Keratinocyte (primary cell): Measurements from ENCODE around the gene KRTAP9-9. TPM values are rescaled to one million over a fixed set of nuclear protein-coding genes. Genes with fewer than 3 reads are reported as not detected.

Source experiments
- DNase-seq: peaks from one replicate; pipeline ENCODE4 v3.0.0-alpha.2; 2011; ENCODE audit warnings: low read depth, missing footprints, low spot score
- FAIRE-seq: peaks from 2 replicates; lab custom pipeline; 2011; peaks lifted over from hg19 to GRCh38; lab: Jason Lieb, UNC
- H2AFZ ChIP-seq: 2 replicates; pipeline ENCODE4 v1.6.0; 2012; ENCODE audit warnings: low read length, control low read depth, inconsistent platforms; ENCODE audit not compliant: control insufficient read depth
- H3K27ac ChIP-seq: 2 replicates; pipeline ENCODE4 v1.5.1; 2011; ENCODE audit warnings: low read length; ENCODE audit not compliant: control insufficient read depth, insufficient read depth
- H3K27me3 ChIP-seq: 3 replicates; pipeline ENCODE4 v1.6.0; 2011; ENCODE audit warnings: low read length; ENCODE audit not compliant: control insufficient read depth, insufficient read depth; ENCODE audit errors: extremely low read depth
- H3K36me3 ChIP-seq, 2 experiments: 2 replicates in 1 of 2; 3 replicates in 1 of 2; pipeline ENCODE4 v1.5.1; 2011; ENCODE audit warnings: low read length in 2 of 2, mild to moderate bottlenecking in 1 of 2; ENCODE audit not compliant: control insufficient read depth in 2 of 2, insufficient read depth in 2 of 2; ENCODE audit errors: extremely low read depth in 1 of 2
- H3K4me1 ChIP-seq: 3 replicates; pipeline ENCODE4 v1.5.1; 2011; ENCODE audit warnings: low read length; ENCODE audit not compliant: control insufficient read depth, insufficient read depth; ENCODE audit errors: extremely low read depth
- H3K4me2 ChIP-seq: 3 replicates; pipeline ENCODE4 v1.6.0; 2011; ENCODE audit warnings: low read depth, low read length; ENCODE audit not compliant: control insufficient read depth, insufficient read depth; ENCODE audit errors: extremely low read depth
- H3K4me3 ChIP-seq, 3 experiments: fragments of 200-600 bp in 1 of 3; sonication (generic) in 1 of 3; 2 replicates in 2 of 3; 3 replicates in 1 of 3; pipeline ENCODE4 v1.5.1; 2011 to 2016; ENCODE audit warnings: low read length in 3 of 3, mild to moderate bottlenecking in 3 of 3, control low read depth in 2 of 3, inconsistent platforms in 1 of 3, low read depth in 1 of 3, mixed read lengths in 1 of 3, mixed run types in 1 of 3, moderate library complexity in 1 of 3; ENCODE audit not compliant: control insufficient read depth in 2 of 3, insufficient read depth in 2 of 3; ENCODE audit errors: extremely low read depth in 1 of 3
- H3K79me2 ChIP-seq: 2 replicates; pipeline ENCODE4 v1.6.0; 2012; ENCODE audit warnings: low read length; ENCODE audit not compliant: control insufficient read depth, insufficient read depth
- H3K9ac ChIP-seq: 3 replicates; pipeline ENCODE4 v1.6.0; 2011; ENCODE audit warnings: low read length; ENCODE audit not compliant: control insufficient read depth, insufficient read depth; ENCODE audit errors: extremely low read depth
- H3K9me1 ChIP-seq: 3 replicates; pipeline ENCODE4 v1.6.0; 2011; ENCODE audit warnings: low read length; ENCODE audit not compliant: control insufficient read depth, insufficient read depth; ENCODE audit errors: extremely low read depth
- H3K9me3 ChIP-seq: 2 replicates; pipeline ENCODE4 v1.5.1; 2012; ENCODE audit warnings: low read depth, low read length; ENCODE audit not compliant: control insufficient read depth
- H4K20me1 ChIP-seq: 3 replicates; pipeline ENCODE4 v1.6.0; 2011; ENCODE audit warnings: low read length; ENCODE audit not compliant: control insufficient read depth, insufficient read depth; ENCODE audit errors: extremely low read depth
- EZH2 ChIP-seq: IDR thresholded peaks from one replicate; pipeline ENCODE4 v1.6.1; 2012; ENCODE audit warnings: inconsistent platforms, mild to moderate bottlenecking, low read length, moderate library complexity
- dilution Hi-C: fragments of 300-500 bp; cut with MboI; formaldehyde crosslinking; loops from one replicate; pipeline ENCODE4 v1.7.0; 2020; ENCODE audit warnings: low sequenced_read_pairs; ENCODE audit not compliant: extremely low pct_ligation_motif_present
- polyA plus RNA-seq, 5 experiments: library from polyadenylated mRNA; depleted of rRNA in 3 of 5; stranded (reverse) in 3 of 5; stranded (forward) in 1 of 5; unstranded in 1 of 5; fragments of >200 nt; gene quantifications; 1 replicate in 1 of 5; 2 replicates in 3 of 5; 3 replicates in 1 of 5; pipeline versions ENCODE4 v1.2.1 to v1.2.3, GENCODE V29; 2011 to 2012; ENCODE audit warnings: missing spikeins in 2 of 5, low read depth in 1 of 5, low replicate concordance in 1 of 5
- TF ChIP-seq, protein P1 (sequence below), 3 experiments: IDR thresholded peaks in 1 of 3; conservative IDR thresholded peaks in 1 of 3; optimal IDR thresholded peaks in 1 of 3; 2 replicates in 2 of 3; 3 replicates in 1 of 3; pipeline versions ENCODE3 to v1.5.1; 2011; ENCODE audit warnings: low read length in 3 of 3, mild to moderate bottlenecking in 3 of 3, moderate library complexity in 2 of 3, control low read depth in 1 of 3, inconsistent platforms in 1 of 3; ENCODE audit not compliant: insufficient read depth in 2 of 3; ENCODE audit errors: extremely low read depth in 1 of 3

The KRTAP9-9 gene
- polyA plus RNA-seq, 1 donor (not counting 4 experiments of a cell fraction or from before 2014, with no cell fraction given) = not detected

DNA sequence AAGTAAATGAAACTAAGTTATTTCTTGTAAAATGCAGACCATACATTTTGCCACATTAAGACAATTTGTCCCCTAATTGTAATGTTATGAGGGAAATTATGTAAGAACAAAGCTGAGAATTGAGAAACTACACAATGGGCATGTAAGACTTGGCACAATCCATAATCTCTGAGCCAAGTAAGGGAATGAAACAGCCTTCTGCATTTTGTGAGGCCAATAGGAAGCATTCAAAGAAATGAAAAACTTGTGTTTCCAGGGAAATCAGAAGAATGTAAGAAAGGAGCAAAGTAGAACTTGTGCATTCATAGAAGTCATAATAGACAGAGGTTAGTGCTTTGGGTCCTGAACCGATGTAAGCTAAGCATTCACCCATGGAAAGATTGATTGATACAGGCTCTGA lies 3.9 kb upstream of the KRTAP9-9 start:
- FAIRE-seq (no peak), DNase-seq (no peak)
- H3K9me1 ChIP-seq = no peaks in the 10 kb centered on the region
- H3K4me2 ChIP-seq = no peak overlapping the region
- H3K79me2 ChIP-seq = no peaks in the 10 kb centered on the region
- no peaks in the 10 kb centered on the region for H3K9me3 ChIP-seq
- no peak overlapping the region for H3K9ac ChIP-seq
- H3K4me3 ChIP-seq = no peak overlapping the region
- TF ChIP-seq, protein P1, sequence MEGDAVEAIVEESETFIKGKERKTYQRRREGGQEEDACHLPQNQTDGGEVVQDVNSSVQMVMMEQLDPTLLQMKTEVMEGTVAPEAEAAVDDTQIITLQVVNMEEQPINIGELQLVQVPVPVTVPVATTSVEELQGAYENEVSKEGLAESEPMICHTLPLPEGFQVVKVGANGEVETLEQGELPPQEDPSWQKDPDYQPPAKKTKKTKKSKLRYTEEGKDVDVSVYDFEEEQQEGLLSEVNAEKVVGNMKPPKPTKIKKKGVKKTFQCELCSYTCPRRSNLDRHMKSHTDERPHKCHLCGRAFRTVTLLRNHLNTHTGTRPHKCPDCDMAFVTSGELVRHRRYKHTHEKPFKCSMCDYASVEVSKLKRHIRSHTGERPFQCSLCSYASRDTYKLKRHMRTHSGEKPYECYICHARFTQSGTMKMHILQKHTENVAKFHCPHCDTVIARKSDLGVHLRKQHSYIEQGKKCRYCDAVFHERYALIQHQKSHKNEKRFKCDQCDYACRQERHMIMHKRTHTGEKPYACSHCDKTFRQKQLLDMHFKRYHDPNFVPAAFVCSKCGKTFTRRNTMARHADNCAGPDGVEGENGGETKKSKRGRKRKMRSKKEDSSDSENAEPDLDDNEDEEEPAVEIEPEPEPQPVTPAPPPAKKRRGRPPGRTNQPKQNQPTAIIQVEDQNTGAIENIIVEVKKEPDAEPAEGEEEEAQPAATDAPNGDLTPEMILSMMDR (optimal IDR thresholded peaks at IDR 0.05 in 1 of 3, IDR thresholded peaks at IDR 0.05 in 1 of 3, conservative IDR thresholded peaks at IDR 0.05 in 1 of 3; ENCODE audit: extremely low read depth in 1 of 3, insufficient read depth in 2 of 3, low read length in 3 of 3) = no peak
- no peak for TF ChIP-seq EZH2
- H4K20me1 ChIP-seq = no peaks in the 10 kb centered on the region
- dilution Hi-C loops = no loop called here
- H3K27ac ChIP-seq = no peak overlapping the region
- no peaks in the 10 kb centered on the region for H3K36me3 ChIP-seq
- H2AFZ ChIP-seq = no peak overlapping the region
- H3K27me3 ChIP-seq = peaks cover 4% of the 10 kb centered on the region
- H3K4me1 ChIP-seq = no peaks in the 10 kb centered on the region

GRCh38 chr17:41254861-41255260 lies 323 bp upstream of the KRTAP9-9 start:
- dilution Hi-C loops = no loop called here

More at GRCh38 chr17:41254861-41255260, 323 bp upstream of the KRTAP9-9 start:
- H3K27ac ChIP-seq = no peak overlapping the region
- no peaks in the 10 kb centered on the region for H3K36me3 ChIP-seq
- H4K20me1 ChIP-seq = no peaks in the 10 kb centered on the region
- no peak overlapping the region for H3K9ac ChIP-seq
- H3K4me3 ChIP-seq = no peak overlapping the region
- no peaks in the 10 kb centered on the region for H3K4me1 ChIP-seq
- DNase-seq (no peak), FAIRE-seq (no peak)
- TF ChIP-seq, protein P1 (optimal IDR thresholded peaks at IDR 0.05 in 1 of 3, IDR thresholded peaks at IDR 0.05 in 1 of 3, conservative IDR thresholded peaks at IDR 0.05 in 1 of 3; ENCODE audit: extremely low read depth in 1 of 3, insufficient read depth in 2 of 3, low read length in 3 of 3) = no peak
- no peak for TF ChIP-seq EZH2
- H3K9me3 ChIP-seq = no peaks in the 10 kb centered on the region
- H3K4me2 ChIP-seq = no peak overlapping the region
- H3K79me2 ChIP-seq = no peaks in the 10 kb centered on the region
- H2AFZ ChIP-seq = no peak overlapping the region
- no peaks in the 10 kb centered on the region for H3K9me1 ChIP-seq
- H3K27me3 ChIP-seq = no peaks in the 10 kb centered on the region
